HepG2 (cell line): ENCODE results near the gene ADAD2. TPM values are rescaled to one million over a fixed set of nuclear protein-coding genes. Genes with fewer than 3 reads are reported as not detected.

ENCODE experiments used
- CCAR2 ChIP-seq: fragments of 200-400 bp; formaldehyde crosslinking; optimal IDR thresholded peaks from 2 replicates; pipeline ENCODE3; 2018; ENCODE audit warnings: low read depth, mild to moderate bottlenecking, low read length, moderate library complexity
- CHCHD3 ChIP-seq: sonication (generic); formaldehyde crosslinking; IDR thresholded peaks from 2 replicates; pipeline ENCODE4 v1.8.0; 2022; ENCODE audit warnings: mild to moderate bottlenecking, missing genetic modification reagents, moderate library complexity
- POLR2G ChIP-seq: fragments of 200-400 bp; formaldehyde crosslinking; IDR thresholded peaks from 2 replicates; pipeline ENCODE4 v1.6.1; 2018; ENCODE audit warnings: mild to moderate bottlenecking, low read depth, low read length, moderate library complexity
- RBM22 ChIP-seq: fragments of 200-400 bp; formaldehyde crosslinking; optimal IDR thresholded peaks from 2 replicates; pipeline ENCODE3; 2017; ENCODE audit warnings: mild to moderate bottlenecking, low read length, moderate library complexity
- TCF12 ChIP-seq, 2 experiments: fragments of 450-650 bp in 1 of 2; sonication (generic) in 1 of 2; formaldehyde crosslinking in 1 of 2; IDR thresholded peaks; 2 replicates each; pipeline versions ENCODE4 v1.6.1 to v1.8.0; 2017 to 2022; ENCODE audit warnings: antibody characterized with exemption in 1 of 2, mild to moderate bottlenecking in 1 of 2, missing genetic modification reagents in 1 of 2, moderate library complexity in 1 of 2
- ZFP41 ChIP-seq: sonication (generic); formaldehyde crosslinking; IDR thresholded peaks from 2 replicates; pipeline ENCODE4 v1.4.0; 2020; ENCODE audit warnings: mild to moderate bottlenecking, missing genetic modification reagents, borderline replicate concordance
- ZSCAN20 ChIP-seq: sonication (generic); formaldehyde crosslinking; IDR thresholded peaks from 2 replicates; pipeline ENCODE4 v1.4.0; 2020; ENCODE audit warnings: missing genetic modification reagents, mild to moderate bottlenecking, borderline replicate concordance
- polyA plus RNA-seq, 8 experiments: library from polyadenylated mRNA; depleted of rRNA in 3 of 8; stranded (reverse) in 7 of 8; unstranded in 1 of 8; fragments of >200 nt; fragmentation: Illumina TruSeq in 4 of 8; extraction: Trizol in 4 of 8; gene quantifications; 2 replicates each; pipeline versions ENCODE4 v1.2.1 to v1.2.3, GENCODE V29; 2011 to 2016; ENCODE audit warnings: low read depth in 4 of 8, missing spikeins in 1 of 8, mixed read lengths in 1 of 8; ENCODE audit not compliant: insufficient read depth in 1 of 8
- total RNA-seq, 5 experiments: library from RNA; depleted of rRNA; stranded (reverse); fragments of >200 nt; fragmentation: Illumina TruSeq; extraction: Trizol; gene quantifications; 2 replicates each; pipeline ENCODE4 v1.2.3, GENCODE V29; 2016; ENCODE audit warnings: low read depth in 1 of 5
- TF ChIP-seq, protein P1 (sequence below): conservative IDR thresholded peaks from 2 replicates; pipeline ENCODE4 v1.6.1; 2018; ENCODE audit warnings: missing genetic modification reagents
- TF ChIP-seq, protein P2 (sequence below): sonication (generic); formaldehyde crosslinking; IDR thresholded peaks from 2 replicates; pipeline ENCODE4 v1.5.0; 2020; ENCODE audit warnings: missing genetic modification reagents
- TF ChIP-seq, protein P3 (sequence below): sonication (generic); formaldehyde crosslinking; IDR thresholded peaks from 2 replicates; pipeline ENCODE4 v1.9.0; 2021; ENCODE audit warnings: missing genetic modification reagents, mild to moderate bottlenecking, borderline replicate concordance
- TF ChIP-seq, protein P4 (sequence below): IDR thresholded peaks from 2 replicates; pipeline ENCODE4 v1.6.1; 2012; ENCODE audit warnings: low read depth, low read length, improper control_type of control experiment
- TF ChIP-seq, protein P5 (sequence below), 2 experiments: fragments of 450-650 bp in 1 of 2; sonication (generic) in 1 of 2; formaldehyde crosslinking; IDR thresholded peaks; 2 replicates each; pipeline versions ENCODE4 v1.5.0 to v1.8.0; 2020 to 2022; ENCODE audit warnings: mild to moderate bottlenecking in 1 of 2, missing genetic modification reagents in 1 of 2
- TF ChIP-seq, protein P6 (sequence below): sonication (generic); formaldehyde crosslinking; IDR thresholded peaks from 2 replicates; pipeline ENCODE4 v1.4.0; 2020; ENCODE audit warnings: missing genetic modification reagents; ENCODE audit errors: not compliant biosample characterization

Gene ADAD2
- total and polyA plus RNA-seq, 2 of the 13 experiments (the other 11 are each of a cell fraction or from before 2014, with no cell fraction given): not detected

DNA sequence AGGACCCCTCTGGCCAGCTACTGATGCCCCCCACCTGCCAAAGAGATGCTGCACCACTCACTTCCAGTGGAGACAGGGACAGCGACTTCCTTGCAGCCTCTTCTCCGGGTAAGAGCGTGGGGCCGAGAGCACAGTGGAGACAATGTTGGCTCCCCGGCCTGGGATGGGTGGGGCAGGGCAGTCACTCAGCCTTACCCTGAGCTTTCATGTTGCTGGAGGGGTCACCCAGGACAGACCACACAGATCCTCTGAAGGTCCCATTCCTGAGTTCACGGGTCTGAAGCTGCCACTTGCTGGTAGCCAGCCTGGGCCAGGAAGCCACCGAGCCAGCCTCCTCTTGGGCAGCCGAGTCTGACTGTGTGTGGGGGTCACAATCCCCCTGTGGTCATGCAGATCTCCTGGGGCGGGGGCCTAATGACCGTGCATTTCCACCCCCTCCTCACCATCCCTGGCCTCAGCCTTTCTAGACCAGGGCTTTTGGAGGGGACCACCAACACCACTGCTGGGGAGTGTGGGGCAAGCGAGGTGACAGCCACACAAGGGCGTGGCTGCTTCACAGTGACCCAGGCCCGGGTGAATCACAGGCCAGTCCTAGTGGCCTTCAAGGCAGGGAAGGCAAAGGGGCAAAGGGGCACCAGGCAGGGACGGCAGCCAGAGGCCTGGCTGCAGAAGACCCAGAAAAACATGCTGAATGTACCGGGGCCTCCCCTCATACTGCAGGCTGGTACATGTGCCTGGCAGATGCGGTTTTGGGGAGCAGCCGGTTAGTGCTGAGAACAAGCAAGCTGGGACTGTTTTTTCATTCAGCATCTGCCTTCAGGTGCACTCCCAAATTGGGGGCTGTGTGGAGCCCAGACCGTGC is 14.5 kb upstream of the ADAD2 start (continued):
- TF ChIP-seq, protein P1, sequence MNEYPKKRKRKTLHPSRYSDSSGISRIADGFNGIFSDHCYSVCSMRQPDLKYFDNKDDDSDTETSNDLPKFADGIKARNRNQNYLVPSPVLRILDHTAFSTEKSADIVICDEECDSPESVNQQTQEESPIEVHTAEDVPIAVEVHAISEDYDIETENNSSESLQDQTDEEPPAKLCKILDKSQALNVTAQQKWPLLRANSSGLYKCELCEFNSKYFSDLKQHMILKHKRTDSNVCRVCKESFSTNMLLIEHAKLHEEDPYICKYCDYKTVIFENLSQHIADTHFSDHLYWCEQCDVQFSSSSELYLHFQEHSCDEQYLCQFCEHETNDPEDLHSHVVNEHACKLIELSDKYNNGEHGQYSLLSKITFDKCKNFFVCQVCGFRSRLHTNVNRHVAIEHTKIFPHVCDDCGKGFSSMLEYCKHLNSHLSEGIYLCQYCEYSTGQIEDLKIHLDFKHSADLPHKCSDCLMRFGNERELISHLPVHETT (CRISPR knock-in tag): 0 out of 2 replicates have a peak, but pooled peaks have one; percentile 38
- TF ChIP-seq ZSCAN20 (CRISPR knock-in tag): no peak
- TF ChIP-seq, protein P2, sequence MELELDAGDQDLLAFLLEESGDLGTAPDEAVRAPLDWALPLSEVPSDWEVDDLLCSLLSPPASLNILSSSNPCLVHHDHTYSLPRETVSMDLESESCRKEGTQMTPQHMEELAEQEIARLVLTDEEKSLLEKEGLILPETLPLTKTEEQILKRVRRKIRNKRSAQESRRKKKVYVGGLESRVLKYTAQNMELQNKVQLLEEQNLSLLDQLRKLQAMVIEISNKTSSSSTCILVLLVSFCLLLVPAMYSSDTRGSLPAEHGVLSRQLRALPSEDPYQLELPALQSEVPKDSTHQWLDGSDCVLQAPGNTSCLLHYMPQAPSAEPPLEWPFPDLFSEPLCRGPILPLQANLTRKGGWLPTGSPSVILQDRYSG (CRISPR knock-in tag): no peak
- TF ChIP-seq, protein P3, sequence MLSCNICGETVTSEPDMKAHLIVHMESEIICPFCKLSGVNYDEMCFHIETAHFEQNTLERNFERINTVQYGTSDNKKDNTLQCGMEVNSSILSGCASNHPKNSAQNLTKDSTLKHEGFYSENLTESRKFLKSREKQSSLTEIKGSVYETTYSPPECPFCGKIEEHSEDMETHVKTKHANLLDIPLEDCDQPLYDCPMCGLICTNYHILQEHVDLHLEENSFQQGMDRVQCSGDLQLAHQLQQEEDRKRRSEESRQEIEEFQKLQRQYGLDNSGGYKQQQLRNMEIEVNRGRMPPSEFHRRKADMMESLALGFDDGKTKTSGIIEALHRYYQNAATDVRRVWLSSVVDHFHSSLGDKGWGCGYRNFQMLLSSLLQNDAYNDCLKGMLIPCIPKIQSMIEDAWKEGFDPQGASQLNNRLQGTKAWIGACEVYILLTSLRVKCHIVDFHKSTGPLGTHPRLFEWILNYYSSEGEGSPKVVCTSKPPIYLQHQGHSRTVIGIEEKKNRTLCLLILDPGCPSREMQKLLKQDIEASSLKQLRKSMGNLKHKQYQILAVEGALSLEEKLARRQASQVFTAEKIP: no peak
- peak; percentile 37; the same call in 1 of the 2 replicates for TF ChIP-seq POLR2G
- TF ChIP-seq CHCHD3: 0 out of 2 replicates have a peak, but pooled peaks have one; percentile 23
- peak; percentile 31 for TF ChIP-seq RBM22
- no peak for TF ChIP-seq TCF12 (IDR thresholded peaks at IDR 0.05)
- no peak for TF ChIP-seq TCF12 (CRISPR knock-in tag; IDR thresholded peaks at IDR 0.05)
- no peak for TF ChIP-seq CCAR2
- TF ChIP-seq, protein P4, sequence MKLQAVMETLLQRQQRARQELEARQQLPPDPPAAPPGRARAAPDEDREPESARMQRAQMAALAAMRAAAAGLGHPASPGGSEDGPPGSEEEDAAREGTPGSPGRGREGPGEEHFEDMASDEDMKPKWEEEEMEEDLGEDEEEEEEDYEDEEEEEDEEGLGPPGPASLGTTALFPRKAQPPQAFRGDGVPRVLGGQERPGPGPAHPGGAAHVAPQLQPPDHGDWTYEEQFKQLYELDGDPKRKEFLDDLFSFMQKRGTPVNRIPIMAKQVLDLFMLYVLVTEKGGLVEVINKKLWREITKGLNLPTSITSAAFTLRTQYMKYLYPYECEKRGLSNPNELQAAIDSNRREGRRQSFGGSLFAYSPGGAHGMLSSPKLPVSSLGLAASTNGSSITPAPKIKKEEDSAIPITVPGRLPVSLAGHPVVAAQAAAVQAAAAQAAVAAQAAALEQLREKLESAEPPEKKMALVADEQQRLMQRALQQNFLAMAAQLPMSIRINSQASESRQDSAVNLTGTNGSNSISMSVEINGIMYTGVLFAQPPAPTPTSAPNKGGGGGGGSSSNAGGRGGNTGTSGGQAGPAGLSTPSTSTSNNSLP: no peak
- TF ChIP-seq ZFP41 (CRISPR knock-in tag): no peak
- TF ChIP-seq, protein P5, sequence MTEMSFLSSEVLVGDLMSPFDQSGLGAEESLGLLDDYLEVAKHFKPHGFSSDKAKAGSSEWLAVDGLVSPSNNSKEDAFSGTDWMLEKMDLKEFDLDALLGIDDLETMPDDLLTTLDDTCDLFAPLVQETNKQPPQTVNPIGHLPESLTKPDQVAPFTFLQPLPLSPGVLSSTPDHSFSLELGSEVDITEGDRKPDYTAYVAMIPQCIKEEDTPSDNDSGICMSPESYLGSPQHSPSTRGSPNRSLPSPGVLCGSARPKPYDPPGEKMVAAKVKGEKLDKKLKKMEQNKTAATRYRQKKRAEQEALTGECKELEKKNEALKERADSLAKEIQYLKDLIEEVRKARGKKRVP (CRISPR knock-in tag; IDR thresholded peaks at IDR 0.05): no peak
- TF ChIP-seq, protein P6, sequence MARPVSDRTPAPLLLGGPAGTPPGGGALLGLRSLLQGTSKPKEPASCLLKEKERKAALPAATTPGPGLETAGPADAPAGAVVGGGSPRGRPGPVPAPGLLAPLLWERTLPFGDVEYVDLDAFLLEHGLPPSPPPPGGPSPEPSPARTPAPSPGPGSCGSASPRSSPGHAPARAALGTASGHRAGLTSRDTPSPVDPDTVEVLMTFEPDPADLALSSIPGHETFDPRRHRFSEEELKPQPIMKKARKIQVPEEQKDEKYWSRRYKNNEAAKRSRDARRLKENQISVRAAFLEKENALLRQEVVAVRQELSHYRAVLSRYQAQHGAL: no peak
